Heart right ventricle (tissue), 16 donors: ENCODE measurements around the gene KL. TPM values are rescaled to one million over a fixed set of nuclear protein-coding genes. Genes with fewer than 3 reads are reported as not detected.

Experiments
- ATAC-seq, 8 donors: fragments of 200-7000 bp; cut with Tn5 transposase; one replicate each; pipeline ENCODE4 v1.9.1; 2020; ENCODE audit warnings: mild to moderate bottlenecking in 8 of 8, moderate library complexity in 8 of 8, moderate number of reproducible peaks in 1 of 8
- DNase-seq, 2 donors: peaks; one replicate each; pipeline ENCODE4 v3.0.0-alpha.2; 2020
- H3K27ac ChIP-seq, 10 donors: fragments of 200-600 bp; sonication (generic) in 2 of 10; one replicate each; pipeline versions ENCODE4 v1.5.0 to v1.8.0; 2020 to 2022; ENCODE audit warnings: mild to moderate bottlenecking in 3 of 10
- H3K27me3 ChIP-seq, 7 donors: fragments of 200-600 bp; one replicate each; pipeline ENCODE4 v1.8.0; 2021 to 2022; ENCODE audit warnings: mild to moderate bottlenecking in 2 of 7
- H3K36me3 ChIP-seq, 9 donors: fragments of 200-600 bp; sonication (generic) in 1 of 9; one replicate each; pipeline versions ENCODE4 v1.5.0 to v1.8.0; 2020 to 2022; ENCODE audit warnings: mild to moderate bottlenecking in 2 of 9
- H3K4me1 ChIP-seq, 9 donors: fragments of 200-600 bp; sonication (generic) in 1 of 9; one replicate each; pipeline versions ENCODE4 v1.5.0 to v1.8.0; 2020 to 2022; ENCODE audit warnings: mild to moderate bottlenecking in 4 of 9
- H3K4me3 ChIP-seq, 10 donors: fragments of 200-600 bp; sonication (generic) in 2 of 10; one replicate each; pipeline versions ENCODE4 v1.5.0 to v1.8.0; 2020 to 2022; ENCODE audit warnings: mild to moderate bottlenecking in 7 of 10, moderate library complexity in 2 of 10
- H3K9me3 ChIP-seq, 11 donors: fragments of 200-600 bp in 10 of 11; sonication (generic) in 2 of 11; one replicate each; pipeline versions ENCODE4 v1.5.0 to v1.8.0; 2013 to 2022; ENCODE audit warnings: mild to moderate bottlenecking in 2 of 11, control low read depth in 1 of 11, moderate library complexity in 1 of 11
- WGBS, 2 donors: extraction: QIAGEN DNeasy Blood & Tissue Kit; methylation state at CpG; one replicate each; pipeline ENCODE4 v1.1.7; 2013; ENCODE audit warnings: inconsistent platforms in 1 of 2; 5-methylcytosine and 5-hydroxymethylcytosine counted together
- intact Hi-C, 10 donors: fragments of 100-400 bp; cut with DNase I; formaldehyde crosslinking; loops; one replicate each; pipeline versions ENCODE4 v1.11.1 to v1.14.2; 2022
- polyA plus RNA-seq, 2 donors: library from polyadenylated mRNA; stranded (reverse); fragments of 200-250 nt; gene quantifications; one replicate each; pipeline ENCODE4 v1.2.3, GENCODE V29; 2013
- total RNA-seq, 10 donors: library from RNA; stranded (reverse); fragmentation: NEBNext Ultra II Directional in 3 of 10; extraction: Animal tissue kit (Norgen Biotek cat#: 25700) in 3 of 10; gene quantifications; one replicate each; pipeline versions ENCODE4 v1.2.1 to v1.2.4, GENCODE V29; 2021 to 2023
- TF ChIP-seq, protein P1 (sequence below), 9 donors: fragments of 200-600 bp; sonication (generic) in 2 of 9; IDR thresholded peaks; one replicate each; pipeline versions ENCODE4 v1.5.0 to v1.8.0; 2021 to 2022; ENCODE audit warnings: antibody characterized with exemption in 9 of 9, mild to moderate bottlenecking in 5 of 9, moderate library complexity in 1 of 9
- donor health status: Arrhythmogenic right ventricular cardiomyopathy.
- donor health status: ischemic (EF 13 %, LVEDD 7.1; RV severe dilation, severe dysfunction).
- donor health status: healthy with polysubstance abuse.
- donor health status: DM: no; HTN: yes; CAD: no.
- donor health status: DM: no; HTN: no; CAD: no.
- donor health status: ischemic (EF 25% LVEDD 6.9; RV normal size, moderate dysfunction).
- donor health status: ischemic (EF 25% LVEDD 5.7; RV mildly dilated, moderate dysfunction).
- donor health status: healthy.
- donor health status: DM: yes; HTN: yes; CAD: no.
- donor health status: Ischemic cardiomyopathy.
- donor health status: ischemic (EF 35%, LVEDD 5.7; RV mildly dilated, moderate dysfunction).
- donor health status: nonischemic (EF 11% LVEDD 7.7; RV severe dilation, severe dysfunction).
- donor health status: DM: yes; HTN: yes; CAD: no.
- donor health status: PGD.
- donor health status: ischemic (EF 29% LVEDD 5.4; RV normal size, mild dysfunction).
- donor health status: nonischemic (EF 23%, LVEDD 6.1; RV moderate dilation, normal function).

KL gene
- total and polyA plus RNA-seq, 12 donors = 0.80 to 2.7 (median 1.3) TPM

DNA sequence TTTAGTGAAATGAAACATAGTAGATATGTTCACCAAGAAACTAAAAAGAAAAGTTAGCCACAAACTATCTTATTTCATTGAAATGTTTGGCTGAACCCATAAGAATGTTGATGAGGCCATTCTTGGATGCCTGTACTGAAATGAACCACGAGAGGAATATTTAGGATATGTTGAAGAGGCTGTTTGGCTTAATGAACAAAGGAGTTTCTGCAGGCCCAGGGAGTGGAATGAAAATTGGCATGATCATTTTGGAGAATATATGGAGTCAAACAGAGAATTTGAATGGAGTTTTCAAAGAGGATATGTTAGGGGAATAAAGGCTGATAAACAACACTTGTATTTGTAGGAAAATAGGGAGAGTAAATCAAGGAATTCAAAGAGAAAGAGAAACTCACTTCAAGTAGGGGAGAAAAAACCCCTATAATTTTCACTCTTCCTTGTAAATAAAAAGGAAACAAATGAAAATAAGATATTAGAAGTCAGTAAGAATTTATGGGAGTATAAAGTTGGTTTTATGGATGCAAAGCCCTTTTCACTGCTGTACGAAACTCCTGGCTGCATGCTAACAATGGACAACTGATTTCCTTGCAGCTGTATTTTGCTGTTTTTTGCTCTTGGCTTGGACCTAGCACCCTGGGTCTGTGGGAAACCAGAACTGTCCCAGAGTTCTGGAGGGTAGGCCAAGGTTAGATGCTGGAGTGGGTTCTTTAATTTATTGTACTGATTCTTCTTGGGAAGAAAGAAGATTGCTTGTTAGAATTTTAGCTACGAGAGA is 36.5 kb downstream of the KL start:
- DNase-seq = no peak
- intact Hi-C loops = no loop called here
- H3K4me1 ChIP-seq = peaks cover 0 to 28% (median 10%) of the 10 kb centered on the region in 9 donors
- 63 to 70% methylated on average over 3 of the region's 3 CpGs for WGBS, 2 donors
- TF ChIP-seq, protein P1, sequence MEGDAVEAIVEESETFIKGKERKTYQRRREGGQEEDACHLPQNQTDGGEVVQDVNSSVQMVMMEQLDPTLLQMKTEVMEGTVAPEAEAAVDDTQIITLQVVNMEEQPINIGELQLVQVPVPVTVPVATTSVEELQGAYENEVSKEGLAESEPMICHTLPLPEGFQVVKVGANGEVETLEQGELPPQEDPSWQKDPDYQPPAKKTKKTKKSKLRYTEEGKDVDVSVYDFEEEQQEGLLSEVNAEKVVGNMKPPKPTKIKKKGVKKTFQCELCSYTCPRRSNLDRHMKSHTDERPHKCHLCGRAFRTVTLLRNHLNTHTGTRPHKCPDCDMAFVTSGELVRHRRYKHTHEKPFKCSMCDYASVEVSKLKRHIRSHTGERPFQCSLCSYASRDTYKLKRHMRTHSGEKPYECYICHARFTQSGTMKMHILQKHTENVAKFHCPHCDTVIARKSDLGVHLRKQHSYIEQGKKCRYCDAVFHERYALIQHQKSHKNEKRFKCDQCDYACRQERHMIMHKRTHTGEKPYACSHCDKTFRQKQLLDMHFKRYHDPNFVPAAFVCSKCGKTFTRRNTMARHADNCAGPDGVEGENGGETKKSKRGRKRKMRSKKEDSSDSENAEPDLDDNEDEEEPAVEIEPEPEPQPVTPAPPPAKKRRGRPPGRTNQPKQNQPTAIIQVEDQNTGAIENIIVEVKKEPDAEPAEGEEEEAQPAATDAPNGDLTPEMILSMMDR (IDR thresholded peaks at IDR 0.05) = no peak
- H3K9me3 ChIP-seq = peaks cover 0 to 4% (median 0%) of the 10 kb centered on the region in 11 donors
- no peaks in the 10 kb centered on the region for H3K36me3 ChIP-seq
- peak in 1 of 8 donors; percentile 44 for ATAC-seq
- peak overlapping the region in 8 of 10 donors; percentile 1 to 54 (median 29) for H3K27ac ChIP-seq
- H3K4me3 ChIP-seq = no peak overlapping the region
- H3K27me3 ChIP-seq = no peaks in the 10 kb centered on the region

DNA sequence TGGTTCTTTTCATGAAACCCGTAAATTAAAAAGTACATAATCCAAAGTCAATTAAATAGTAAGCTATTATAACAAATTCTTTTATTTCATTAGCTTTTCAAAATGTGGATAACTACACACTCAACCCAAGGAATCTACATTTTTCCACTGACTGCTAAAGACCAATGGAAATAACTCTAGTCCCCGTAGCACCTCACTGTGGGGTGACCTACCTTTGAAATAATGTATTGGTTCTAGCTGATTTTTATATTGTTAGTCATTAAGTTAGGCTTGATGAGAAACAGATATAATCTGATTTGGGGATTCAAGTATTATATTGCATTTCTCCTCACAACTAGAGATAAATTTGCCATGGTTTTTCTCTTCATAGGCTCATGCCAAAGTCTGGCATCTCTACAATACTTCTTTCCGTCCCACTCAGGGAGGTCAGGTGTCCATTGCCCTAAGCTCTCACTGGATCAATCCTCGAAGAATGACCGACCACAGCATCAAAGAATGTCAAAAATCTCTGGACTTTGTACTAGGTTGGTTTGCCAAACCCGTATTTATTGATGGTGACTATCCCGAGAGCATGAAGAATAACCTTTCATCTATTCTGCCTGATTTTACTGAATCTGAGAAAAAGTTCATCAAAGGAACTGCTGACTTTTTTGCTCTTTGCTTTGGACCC is 37.3 kb downstream of the KL start:
- TF ChIP-seq, protein P1 (IDR thresholded peaks at IDR 0.05) = no peak
- DNase-seq = no peak
- ATAC-seq = no peak
- Histone ChIP-seq H3K27ac (peak overlapping the region in 5 of 10 donors; percentile 0 to 54 (median 25)), H3K27me3 (no peaks in the 10 kb centered on the region), H3K36me3 (no peaks in the 10 kb centered on the region), H3K4me3 (no peak overlapping the region), H3K4me1 (peaks cover 0 to 36% (median 17%) of the 10 kb centered on the region in 9 donors), H3K9me3 (no peaks in the 10 kb centered on the region)
- 88 to 90% methylated on average over 7 of the region's 7 CpGs for WGBS, 2 donors
- intact Hi-C loops = no loop called here

DNA sequence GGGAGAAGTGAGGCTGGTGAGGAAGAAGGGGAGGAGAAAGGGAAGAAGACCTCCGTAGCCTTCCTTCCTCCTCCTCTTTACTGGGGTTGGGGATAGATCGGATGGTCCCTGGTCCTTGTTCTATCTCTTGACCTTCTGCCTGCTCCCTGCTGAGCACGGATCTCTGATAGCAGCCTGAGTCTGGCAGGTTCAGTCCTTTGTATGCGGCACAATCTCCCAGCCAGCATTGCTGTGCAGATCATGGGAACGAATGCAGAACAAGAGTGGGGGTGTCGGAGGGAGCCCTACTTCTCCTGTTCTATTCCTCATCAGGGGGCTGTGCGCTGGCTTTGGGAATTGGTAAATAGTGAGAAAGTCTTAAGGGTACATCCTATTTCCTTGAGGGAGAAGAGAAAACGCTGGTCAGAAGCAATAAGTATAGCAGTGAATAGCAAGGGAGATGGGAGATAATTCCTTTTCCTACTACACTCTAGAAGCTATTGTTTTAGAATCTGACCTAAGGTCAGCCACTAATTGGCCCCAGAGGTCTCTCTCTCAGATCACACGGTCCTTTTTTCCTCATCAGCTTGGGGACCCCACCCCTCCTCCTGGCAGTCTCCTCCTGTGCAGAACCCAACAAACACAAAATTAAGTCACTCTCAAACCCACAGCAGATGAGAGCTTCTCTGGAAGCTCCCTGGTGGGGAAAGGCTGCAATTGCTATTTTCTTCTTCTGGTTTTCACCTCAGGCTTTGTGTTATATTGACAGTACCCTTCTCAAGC is 41.0 kb downstream of the KL start:
- Histone ChIP-seq H3K4me1 (peaks cover 0 to 41% (median 21%) of the 10 kb centered on the region in 9 donors), H3K36me3 (peaks cover 0 to 5% (median 0%) of the 10 kb centered on the region in 9 donors), H3K4me3 (peak overlapping the region in 3 of 10 donors; percentile 25 to 34 (median 30)), H3K27ac (peak overlapping the region in 8 of 10 donors; percentile 3 to 80 (median 54)), H3K27me3 (no peaks in the 10 kb centered on the region), H3K9me3 (no peaks in the 10 kb centered on the region)
- DNase-seq = peak in 1 of 2 donors; percentile 20
- peak; percentile 32 to 81 (median 70) for ATAC-seq
- intact Hi-C loops = no loop called here
- WGBS, 2 donors = 23 to 28% methylated on average over 9 of the region's 9 CpGs
- TF ChIP-seq, protein P1 (IDR thresholded peaks at IDR 0.05) = peak in 8 of 9 donors; percentile 29 to 52 (median 49)
